Spleen (tissue), 7 donors: ENCODE data around the gene TRIM36.

Experiments used
- CTCF ChIP-seq, 11 experiments: fragments of 200-600 bp in 7 of 11; fragments of 450-650 bp in 4 of 11; sonication (generic) in 4 of 11; IDR thresholded peaks in 8 of 11; conservative IDR thresholded peaks in 3 of 11; 1 replicate in 7 of 11; 2 replicates in 4 of 11; pipeline versions ENCODE4 v1.4.0 to v1.8.0; 2016 to 2021; ENCODE audit warnings: antibody characterized with exemption in 11 of 11, inconsistent platforms in 4 of 11, mild to moderate bottlenecking in 1 of 11
- POLR2A ChIP-seq, 3 donors: fragments of 450-650 bp; IDR thresholded peaks; one replicate each; pipeline ENCODE4 v1.5.1; 2017; ENCODE audit warnings: antibody characterized with exemption in 3 of 3, mild to moderate bottlenecking in 1 of 3
- donor health status: DM: no; HTN: no; CAD: no; lungs with moderate emphysema.
- donor health status: DM: no; HTN: no; CAD: no.
- donor health status: DM: no; HTN: no; CAD: no.

GRCh38 chr5:115179030-115179393, 9.3 kb upstream of the TRIM36 start:
- TF ChIP-seq CTCF (IDR thresholded peaks at IDR 0.05 in 8 of 11, conservative IDR thresholded peaks at IDR 0.05 in 3 of 11) = no peak
- no peak for TF ChIP-seq POLR2A (IDR thresholded peaks at IDR 0.05)
